Measurements from ENCODE around the gene NTM. TPM values are rescaled to one million over a fixed set of nuclear protein-coding genes. Genes with fewer than 3 reads are reported as not detected.

The NTM gene
- polyA plus RNA-seq, 5 donors: 14.0 to 30.1 (median 23.9) TPM

DNA sequence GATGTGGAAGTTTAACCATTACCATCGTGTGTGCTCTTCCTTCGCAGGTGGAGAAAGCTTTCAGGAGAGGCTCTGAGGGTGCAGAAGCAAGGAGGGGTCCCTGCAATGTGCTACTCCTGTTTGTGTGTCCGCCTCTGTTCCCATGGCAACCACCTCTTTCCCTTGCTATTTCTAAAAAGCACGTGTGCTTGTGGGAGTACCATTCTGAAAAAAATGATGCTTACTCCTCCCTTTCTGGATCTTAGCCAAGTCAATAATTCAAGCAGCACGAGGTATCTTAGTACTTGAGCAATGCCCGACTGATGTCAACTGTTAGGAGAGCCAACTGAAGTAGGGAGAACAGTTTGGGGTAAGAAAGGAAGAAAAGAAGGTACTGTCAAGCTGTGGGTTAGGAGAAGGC lies 628.7 kb downstream of the NTM start:
- no peak for DNase-seq

DNA sequence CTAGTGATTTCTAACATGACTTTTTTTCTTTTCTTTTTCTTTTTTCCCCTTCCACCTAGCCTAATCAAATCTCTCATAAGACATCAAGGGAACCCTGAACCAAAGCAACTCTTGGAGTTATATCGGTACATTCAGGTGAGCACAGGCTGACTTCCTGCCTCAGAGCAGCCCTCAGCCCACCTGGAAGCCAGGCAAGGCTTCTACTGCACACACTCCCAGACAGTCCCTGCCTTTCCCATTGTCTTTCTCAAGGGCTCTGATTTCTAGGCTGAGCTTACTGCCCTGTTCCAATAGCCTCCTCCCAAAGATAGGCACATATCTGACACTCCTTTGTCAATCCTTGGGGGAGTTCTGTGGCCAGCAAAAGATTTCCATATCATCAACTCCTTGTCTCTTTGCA lies 629.5 kb downstream of the NTM start:
- no peak for DNase-seq

DNA sequence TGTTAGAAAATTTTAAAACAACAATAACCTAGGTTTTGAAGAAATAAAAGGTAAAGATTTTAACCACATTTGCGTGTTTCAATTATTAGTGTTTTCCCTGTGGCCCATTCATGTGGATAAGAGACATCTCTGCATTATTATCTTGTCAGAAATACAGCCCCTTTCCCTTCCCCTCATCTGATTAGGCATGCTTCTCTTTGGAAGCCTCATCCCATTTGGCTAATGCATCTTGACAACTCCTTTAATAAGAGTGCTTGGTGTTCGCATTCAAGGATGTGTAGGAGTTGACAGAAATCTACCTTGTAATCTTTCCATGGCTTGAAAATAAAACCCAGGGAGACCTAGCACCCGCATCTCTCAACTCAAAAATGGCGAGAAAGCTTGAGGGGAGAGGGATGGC lies 635.5 kb downstream of the NTM start:
- no peak for DNase-seq

DNA sequence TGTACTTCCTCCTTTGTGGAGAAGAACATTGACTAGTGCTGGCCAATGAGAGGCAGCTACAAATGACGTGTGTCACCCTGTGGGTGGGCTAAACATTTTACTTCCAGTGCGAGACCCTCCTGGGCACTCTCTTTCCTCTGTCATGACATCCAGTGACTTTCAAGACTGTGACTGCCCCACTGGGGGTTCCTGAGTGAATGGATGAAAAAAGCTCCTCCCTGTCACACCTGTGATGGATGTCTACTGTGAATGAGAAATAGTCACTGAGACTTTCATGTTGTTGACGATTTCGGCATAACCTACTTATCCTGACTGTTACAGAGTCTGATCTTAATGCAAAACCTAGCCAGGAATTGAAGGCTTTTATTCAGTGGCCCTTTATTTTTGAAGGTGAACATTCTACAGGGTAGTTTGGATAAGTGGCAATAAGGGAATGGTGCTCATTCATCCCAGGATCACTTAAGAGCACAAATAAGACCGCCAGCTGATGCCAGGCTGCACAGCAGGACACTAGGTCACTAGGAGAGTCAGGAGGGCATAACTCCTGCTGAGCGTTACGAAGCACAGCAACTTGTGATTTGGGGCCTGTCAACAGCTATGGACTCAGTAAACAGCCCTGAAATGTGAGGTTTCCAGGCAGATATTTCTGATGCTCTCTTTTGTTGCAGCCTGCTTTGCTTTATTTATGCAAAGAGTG lies 636.6 kb downstream of the NTM start:
- DNase-seq: no peak

DNA sequence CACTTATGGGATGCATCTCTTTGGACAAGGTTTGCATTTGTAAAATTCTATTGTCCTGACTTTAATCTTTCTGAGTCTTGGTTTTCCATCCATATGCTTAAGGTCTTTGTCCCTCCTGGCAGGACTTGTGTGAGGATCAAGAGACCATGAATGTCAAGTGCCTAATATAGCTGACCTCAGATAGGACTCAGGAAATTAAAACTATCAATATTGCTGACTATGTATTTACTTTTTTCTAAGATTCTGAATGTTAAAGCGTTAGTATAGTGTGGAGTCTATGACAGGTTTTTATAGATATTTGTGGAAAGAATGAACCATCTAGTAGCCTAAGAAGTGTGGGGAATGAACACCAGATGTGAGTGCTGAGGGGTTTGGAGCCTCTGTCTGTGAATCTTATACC lies 637.8 kb downstream of the NTM start:
- DNase-seq: no peak

DNA sequence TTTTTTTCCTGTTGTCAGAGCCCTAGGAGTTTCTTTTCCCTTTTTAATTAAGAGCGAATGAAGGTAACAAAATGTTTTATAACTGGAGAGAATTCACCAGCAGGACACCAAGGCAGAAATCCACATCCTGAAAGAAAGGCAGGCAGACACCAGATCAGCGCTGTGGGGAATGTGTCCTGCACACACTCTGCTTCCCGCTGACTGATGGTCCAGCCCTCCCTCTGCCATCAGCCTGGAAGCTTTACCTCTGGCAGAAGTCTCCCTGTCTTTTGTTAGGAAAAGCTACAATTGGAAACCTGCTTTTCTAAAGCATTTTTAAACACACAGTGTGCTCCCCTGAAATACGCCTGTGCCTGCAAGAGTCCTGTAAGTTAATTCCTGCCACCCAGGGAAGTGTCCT lies 638.5 kb downstream of the NTM start:
- DNase-seq: no peak

DNA sequence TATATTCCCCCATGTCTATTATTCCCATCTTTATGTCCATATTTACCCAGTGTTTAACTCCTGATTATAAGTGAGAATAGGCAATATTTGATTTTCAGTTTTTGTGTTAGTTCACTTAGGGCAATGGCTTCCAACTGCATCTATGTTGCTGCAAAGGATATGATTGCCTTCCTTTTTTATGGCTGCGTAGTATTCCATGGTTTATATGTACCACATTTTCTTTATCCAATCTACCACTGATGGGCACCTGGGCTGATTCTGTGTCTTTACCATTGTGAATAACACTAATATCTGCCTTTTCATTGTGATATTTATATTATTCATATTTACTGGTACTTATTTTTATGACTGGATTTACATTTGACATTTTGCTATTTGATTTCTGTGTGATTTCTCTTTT lies 649.6 kb downstream of the NTM start:
- no peak for DNase-seq

DNA sequence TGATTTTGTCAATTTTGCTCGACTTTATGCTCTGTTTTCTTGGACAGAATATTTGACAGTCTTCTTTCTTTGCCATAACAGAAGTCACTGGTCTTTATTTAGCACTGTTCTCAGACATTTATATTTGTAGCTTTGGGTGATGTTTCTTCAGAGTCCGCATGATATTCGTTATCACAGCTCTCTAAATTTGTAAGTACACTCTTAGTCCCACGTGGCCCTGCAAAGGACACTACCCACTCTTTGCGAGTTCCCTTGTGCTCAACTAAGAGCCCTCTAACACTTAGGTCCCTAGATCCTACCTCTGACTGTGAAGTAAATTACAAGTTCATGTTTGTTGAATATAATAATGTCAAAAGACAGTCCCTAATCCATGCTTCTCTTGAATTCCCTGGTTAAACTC lies 651.9 kb downstream of the NTM start:
- DNase-seq: no peak

DNA sequence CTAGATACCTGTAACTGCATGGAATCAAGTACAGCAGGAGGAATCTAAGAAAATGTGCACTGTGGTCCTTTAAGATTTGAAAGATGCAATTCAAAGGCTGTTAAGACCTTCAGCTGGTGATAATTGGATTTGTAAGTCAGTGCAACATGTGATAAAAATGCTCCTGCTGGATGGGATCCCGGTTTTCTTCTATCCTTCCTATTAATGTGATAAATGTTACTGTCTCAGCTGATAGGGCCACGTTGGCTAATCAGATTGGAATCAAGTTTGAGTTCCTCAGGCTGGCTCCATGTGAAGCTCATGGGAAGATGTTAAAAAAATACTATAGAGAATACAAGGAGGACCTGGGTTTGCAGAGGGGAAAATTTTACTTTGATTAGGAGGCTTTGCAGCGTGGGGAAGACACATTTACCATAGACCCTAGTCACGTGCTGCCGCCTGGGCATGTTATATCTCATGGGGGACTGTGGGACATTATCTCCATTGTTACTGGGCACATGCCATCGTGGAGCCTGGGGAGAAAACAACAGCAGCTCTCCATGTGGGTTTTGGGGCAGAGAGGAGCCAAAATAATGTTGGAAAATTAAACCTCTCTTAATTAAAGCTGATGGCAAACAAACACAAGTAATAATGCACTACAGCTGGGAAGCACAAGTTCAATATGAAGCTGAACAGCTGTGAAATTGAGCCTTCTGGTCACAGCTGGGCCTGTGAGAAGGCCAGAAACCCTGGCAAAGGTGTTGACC lies 652.5 kb downstream of the NTM start:
- peak; percentile 27 to 40 for DNase-seq

DNA sequence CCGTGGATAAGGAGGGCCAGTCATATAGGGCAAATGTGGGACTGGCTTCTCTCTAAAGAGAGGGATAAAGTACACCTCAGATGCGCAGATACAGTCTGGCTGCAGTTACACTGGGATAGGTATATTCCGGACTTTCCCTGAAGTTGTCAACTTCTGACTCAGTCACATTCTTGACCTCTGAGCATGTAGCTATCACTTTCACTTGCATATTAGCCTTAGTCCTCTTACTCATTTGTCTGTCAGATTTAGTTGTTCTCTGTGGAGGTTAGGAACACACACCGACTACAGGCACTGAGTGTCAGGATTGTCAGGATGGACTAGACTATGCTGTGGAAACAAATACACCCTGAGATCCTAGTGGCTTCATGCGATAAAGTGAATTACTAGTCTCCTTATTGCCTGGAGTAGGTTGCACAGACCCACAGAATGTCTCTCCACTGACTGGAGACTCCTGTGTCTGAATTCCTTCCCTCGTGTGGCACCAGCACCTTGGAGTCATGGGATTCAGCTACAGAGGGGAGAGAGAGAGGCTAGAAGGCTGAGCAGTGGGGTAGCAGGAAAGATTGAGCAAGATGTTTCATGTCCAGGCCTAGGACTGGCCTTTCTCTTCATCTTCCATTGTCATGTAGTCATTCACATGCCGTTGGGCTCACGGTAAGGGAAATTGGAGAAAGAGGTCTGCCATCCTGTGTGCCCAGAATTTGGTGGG lies 654.3 kb downstream of the NTM start:
- no peak for DNase-seq

DNA sequence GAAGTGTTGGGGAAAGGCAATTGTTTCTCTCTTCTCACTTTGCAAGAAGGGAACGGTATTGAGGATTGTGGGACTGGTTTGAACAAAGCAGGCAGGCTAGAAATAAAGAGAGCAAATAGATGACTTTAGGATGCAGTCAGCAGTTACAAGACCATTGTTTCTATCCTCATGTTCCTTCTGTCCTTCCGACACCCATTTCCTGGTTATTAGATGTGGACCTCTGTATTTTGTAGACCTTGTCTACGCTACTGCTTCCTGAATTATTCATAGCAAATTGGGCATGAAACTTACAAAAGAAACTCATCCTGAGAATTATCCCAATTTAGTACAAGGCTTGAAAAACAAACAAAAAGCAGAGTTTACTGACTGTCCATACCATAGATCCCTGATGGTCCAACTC lies 656.3 kb downstream of the NTM start:
- DNase-seq: no peak

DNA sequence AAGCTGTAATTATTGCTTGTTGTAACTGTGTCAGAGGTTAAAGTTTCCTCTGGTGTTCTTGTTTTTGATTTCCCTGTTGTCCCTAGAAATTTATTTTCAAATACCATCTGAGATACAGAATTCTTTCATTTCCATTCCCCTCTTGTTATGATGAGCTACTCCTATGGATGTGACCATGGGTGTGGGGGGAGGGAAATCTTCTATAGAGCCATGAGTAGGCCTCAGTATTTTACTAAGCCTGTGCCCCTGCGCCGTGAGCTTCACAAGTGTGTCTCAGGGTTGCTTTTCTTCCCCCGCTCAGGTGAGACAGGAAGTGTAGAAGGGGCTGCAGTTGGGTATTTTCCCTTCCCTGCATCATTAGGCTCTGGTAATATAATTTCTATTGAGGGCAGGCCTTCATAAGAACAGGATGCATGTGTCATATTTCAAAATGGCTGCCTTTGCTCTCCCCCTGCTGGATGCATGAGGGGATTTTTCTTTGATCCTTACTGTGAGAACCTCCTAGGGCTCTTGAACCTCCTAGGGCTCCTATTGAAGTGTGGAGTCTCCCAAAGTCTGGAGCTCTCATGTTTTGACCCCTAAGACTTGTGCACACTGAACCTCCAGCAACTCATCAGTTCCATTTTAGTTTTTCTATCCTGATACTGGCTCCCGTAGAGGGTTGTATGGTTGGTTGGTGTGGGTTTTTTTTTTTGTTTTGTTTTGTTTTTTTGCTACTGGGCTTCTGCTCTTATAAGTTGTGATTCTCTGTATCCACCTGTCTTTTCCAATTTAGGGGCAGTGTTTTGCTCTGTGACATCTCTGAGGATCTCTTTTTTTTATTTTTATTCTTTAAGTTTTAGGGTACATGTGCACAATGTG lies 658.2 kb downstream of the NTM start:
- DNase-seq: peak in 1 of 2 donors; percentile 43

DNA sequence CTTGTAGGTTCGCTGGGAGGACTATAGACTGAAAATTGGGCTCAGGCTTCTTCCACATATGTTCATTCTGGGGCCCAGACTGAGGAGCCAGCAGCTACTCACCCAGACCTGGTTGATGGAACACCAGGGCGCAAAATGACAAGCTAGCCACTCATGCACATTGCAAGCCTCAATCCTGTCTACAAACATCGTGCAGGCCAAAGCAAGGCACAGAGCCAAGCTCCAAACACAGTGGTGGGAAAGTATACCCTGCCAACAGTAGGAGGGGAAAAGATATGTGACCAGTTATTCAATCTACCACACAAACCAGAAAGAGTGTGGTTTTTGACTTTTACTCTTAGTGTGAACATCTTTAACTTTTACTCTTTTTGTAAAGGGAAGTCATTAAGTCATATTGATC lies 660.5 kb downstream of the NTM start:
- no peak for DNase-seq

DNA sequence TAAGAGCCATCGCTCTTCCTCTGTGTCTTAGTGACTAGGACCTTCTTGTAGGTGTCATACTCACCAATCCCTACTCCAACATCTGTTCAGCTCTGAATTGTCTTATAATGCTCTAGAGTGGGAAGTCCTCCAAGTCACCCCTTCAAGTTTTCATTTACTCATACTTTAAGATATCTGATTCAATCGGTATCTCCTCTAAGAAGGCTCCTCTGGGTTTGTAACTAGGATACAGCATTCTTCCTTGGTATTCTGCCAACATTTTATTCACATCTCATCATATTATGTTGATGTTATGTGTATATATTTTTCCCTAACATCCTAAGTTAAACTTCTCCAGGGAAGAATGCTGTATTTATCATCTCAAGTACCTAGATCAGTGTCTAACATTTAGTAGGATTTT lies 662.1 kb downstream of the NTM start:
- no peak for DNase-seq

DNA sequence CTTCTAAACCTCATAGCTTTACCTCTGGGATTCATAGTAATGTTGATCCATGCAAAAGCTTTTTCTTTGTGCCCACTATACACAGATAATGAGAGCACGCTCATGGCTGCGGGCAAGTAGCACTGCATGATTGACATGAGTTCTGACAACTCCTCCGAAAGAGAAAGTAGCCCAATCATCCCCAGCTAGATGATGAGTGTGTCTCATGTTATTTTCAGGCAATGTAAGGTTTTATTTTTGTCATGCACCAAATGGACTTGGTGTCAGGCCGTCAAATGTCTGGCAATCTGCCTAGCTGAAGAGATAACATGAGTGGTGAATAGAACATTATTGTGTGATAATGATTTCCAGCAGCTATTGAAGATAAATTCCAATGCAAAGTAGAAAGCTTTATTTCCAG lies 662.6 kb downstream of the NTM start:
- no peak for DNase-seq

DNA sequence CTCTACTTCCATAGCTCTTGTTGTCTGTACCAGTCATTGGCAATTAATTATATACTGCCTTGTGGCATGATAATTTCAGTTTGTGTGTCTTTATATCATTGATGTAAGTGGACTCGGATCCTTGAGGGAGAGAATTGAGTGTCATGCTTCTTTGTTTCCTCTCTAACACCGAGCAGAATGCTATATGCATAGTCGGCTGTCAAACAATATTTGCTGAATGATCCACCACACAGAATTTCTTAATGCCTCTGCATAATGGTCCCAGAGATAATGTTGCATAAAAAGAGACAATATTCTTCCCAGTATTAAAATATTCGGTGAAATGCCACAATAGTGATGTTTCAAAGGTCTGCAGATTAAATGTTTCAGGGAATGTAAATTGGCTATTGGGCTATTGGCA lies 664.8 kb downstream of the NTM start:
- DNase-seq: no peak

DNA sequence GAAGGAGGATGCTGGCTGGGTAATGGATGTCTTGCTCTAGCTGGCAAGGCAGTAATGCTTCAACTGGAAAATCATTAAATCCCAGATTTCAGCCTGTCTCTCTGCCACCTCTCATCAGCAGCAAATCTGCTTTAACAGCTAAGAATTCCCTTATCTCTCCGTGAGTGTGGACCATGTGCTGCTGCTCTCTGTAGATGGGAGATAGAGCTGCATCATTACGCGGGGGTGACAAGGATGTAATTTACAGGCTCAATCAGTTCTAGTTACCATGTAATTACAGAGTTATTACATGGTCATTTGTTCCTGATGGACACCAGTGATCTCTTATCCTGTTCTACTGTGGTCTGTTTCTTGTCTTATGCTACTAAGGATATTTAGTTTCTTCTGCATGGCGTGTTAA lies 665.4 kb downstream of the NTM start:
- DNase-seq: no peak

DNA sequence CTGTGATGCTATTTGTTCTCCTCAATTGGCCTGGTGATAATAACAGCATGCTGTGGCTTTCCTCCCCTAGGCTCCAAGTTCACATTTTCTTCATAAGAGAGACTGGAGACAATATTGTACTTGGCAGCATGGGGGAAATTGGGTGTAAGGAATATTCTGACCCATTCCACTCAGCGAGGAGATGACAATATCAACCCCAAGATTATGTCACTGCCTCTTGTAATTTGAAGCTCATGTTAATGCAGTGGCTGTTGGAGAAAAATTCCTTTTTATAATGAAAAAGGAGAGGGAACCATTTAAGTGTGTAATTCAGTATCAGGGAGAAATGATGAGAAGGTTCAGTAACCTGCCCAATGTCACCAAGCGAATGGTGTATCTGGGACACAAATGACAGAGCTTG lies 665.8 kb downstream of the NTM start:
- DNase-seq: no peak

DNA sequence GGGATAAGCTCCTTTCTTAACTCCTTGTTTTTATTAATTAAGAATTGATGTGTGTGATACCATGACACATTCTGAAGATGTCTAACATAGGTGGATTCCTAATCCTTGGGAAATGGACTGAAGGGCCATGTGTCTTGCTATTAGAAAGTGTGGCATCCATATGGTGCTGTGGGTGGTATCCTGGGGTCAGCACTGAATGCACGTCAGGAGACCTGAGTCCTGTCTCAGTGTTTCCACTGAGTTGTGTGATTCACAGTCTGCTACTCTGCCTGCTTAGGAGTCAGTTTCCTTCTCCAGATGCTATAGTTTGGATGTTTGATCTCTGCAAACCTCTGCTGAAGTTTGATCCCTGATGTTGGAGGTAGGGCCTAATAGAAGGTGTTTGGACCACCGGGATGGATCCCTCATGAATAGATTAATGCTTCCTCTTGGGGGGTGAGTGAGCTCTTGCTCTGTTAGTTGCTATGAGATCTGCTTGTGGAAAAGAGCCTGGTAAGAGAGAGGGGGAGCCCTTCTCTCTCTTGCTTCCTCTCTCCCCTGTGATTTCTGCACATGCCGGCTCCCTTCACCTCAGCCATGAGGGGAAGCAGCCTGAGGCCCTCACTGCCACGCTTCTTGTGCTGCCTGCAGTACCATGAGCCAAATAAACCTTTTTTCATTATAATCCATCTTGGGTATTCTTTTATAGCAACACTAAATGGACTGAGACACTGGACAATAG lies 666.5 kb downstream of the NTM start:
- DNase-seq: no peak

DNA sequence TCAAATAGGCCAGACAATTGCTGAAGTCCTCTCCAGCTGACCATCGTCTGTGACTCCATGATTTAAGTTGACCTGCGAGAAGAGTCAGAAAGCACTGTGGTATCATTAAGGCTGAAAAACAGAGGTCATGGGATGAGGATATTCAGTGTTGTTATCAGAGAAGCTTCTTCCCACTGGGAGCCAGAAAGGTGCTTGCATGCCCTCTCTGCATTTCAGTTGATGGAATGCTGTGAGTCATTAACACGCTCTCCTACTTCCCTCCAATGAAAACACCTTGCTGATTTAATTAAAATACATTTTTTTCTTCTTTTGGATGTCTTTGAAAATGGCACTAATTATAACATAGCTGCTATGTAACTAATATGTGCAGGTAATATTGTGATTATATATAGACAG lies 667.0 kb downstream of the NTM start:
- DNase-seq: no peak

DNA sequence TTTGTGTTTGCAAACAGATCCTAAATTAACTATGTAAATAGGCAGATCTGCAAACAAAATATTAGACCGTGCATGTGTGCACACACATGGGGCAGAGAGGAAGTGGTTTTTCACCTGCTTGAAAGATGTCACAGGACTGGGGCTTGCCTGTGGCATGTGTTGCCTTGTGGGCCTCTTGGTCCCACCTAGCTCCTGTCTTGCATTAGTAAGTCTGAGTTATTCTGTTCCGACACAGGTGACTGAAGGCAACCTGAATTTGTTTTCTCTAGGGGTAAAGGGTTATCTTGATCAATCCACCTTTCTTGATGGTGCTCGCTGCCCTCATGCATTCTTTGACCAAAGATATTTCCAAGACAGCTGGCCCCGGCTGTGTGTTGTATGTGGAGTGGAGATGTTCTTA lies 667.5 kb downstream of the NTM start:
- no peak for DNase-seq

DNA sequence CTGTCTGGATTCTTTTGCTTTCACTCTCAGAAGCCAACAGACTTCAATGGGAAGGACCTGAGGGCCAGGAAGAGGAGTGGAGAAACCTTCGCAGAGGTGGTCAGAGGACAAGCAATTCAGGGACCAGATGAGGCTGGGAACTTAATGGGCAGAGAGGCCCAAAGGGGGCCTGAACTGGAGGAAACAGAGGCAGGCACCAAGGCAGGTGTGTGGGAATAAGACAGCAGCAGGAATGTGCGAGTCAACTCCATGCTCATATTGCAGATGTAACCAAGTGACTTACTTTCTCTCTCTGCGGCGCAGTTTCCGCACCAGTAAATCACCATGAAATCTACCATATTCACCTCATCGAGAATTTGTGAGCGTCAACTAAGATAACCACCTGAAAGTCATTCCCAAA lies 669.1 kb downstream of the NTM start:
- no peak for DNase-seq

All from right lung (tissue), 5 donors.